ENCODE results near the gene ESRP2.

GRCh38 chr16:68246121-68246520 is 10.2 kb upstream of the ESRP2 start:
- no peak for TF ChIP-seq CTCF (tag by site-specific recombination; IDR thresholded peaks at IDR 0.05)
- no peak for TF ChIP-seq MYNN (tag by site-specific recombination; IDR thresholded peaks at IDR 0.05; ENCODE audit: borderline replicate concordance)
- TF ChIP-seq ZNF561 (tag by site-specific recombination; IDR thresholded peaks at IDR 0.05; ENCODE audit: borderline replicate concordance), result no peak
- no peak for TF ChIP-seq ZNF18 (tag by site-specific recombination; IDR thresholded peaks at IDR 0.05)
- TF ChIP-seq ZNF292 (tag by site-specific recombination; IDR thresholded peaks at IDR 0.05; ENCODE audit: borderline replicate concordance, low read depth), result no peak
- no peak for TF ChIP-seq ZNF785 (tag by site-specific recombination; IDR thresholded peaks at IDR 0.05)
- no peak for TF ChIP-seq ZSCAN5A (tag by site-specific recombination; IDR thresholded peaks at IDR 0.05)
- TF ChIP-seq ZNF544 (tag by site-specific recombination; IDR thresholded peaks at IDR 0.05), result no peak
- no peak for TF ChIP-seq ZNF549 (tag by site-specific recombination; IDR thresholded peaks at IDR 0.05)
- no peak for TF ChIP-seq REST (tag by site-specific recombination; IDR thresholded peaks at IDR 0.05)
- no peak for TF ChIP-seq ZNF26 (tag by site-specific recombination; IDR thresholded peaks at IDR 0.05)

Measured in HEK293 (cell line).